HG03025 (cell line): ENCODE data around the gene TBXT.
"Not testable (repeated sequence)": the region's sequence is repeated elsewhere in the genome, so short reads cannot be mapped to it uniquely, and the experiment has no call there.

Experiments
- ATAC-seq: cut with Tn5 transposase; IDR thresholded peaks from one replicate; pipeline ENCODE4 v1.9.1; 2021; ENCODE audit warnings: mild to moderate bottlenecking, moderate library complexity; ENCODE audit not compliant: unreplicated experiment, low FRiP score

TBXT gene

DNA sequence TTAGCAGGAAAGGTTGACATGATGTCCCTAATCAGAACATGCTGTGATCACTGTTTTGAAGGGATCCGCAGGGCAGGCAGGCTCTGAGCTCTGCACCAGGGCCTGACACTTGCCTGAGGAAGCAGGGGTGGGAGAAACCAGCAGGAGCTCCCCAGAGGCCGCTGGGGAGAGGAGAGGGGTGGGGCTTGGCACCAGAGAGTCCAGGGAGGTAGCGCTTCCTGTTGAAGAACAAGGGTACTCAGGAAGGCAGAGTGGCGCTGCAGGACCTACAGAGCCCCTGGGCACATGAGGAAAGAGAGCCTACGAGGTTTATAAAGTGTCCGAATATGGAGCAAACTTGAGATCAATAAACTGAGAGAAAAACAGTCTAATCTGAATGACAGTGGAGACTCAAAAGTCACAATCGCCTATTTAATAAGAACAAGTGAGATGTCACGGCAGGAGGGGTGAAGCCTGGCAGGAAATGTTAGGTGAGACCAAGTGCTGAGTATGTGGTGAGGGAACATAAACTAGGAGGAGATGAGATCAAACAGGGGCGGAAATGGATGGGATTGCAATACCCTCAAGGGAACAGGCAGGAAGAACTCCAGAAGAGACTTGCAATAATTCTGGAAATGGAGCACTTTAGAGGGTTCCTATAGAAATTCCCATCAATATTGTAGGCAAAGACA, 5.8 kb upstream of the TBXT start:
- ATAC-seq: no peak

DNA sequence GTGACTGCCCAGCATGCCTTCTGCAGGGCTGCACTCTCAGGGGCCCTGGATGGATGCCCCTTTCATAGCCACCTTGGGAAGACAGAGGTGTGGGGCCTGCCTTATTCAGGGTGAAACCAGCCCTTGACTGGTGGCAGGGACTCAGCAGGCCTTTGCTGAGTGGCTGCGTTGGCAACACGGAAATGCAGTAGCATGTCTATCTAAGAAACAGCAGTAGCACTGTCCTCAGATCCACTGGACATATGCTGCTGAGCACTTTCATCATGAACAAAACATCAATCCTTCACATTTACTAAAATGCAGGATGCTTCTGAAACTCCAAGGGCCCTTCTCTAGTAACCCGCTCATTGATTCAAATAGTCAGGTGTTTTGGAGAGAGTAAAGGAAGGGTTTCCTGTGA, 4.9 kb upstream of the TBXT start:
- ATAC-seq: no peak

DNA sequence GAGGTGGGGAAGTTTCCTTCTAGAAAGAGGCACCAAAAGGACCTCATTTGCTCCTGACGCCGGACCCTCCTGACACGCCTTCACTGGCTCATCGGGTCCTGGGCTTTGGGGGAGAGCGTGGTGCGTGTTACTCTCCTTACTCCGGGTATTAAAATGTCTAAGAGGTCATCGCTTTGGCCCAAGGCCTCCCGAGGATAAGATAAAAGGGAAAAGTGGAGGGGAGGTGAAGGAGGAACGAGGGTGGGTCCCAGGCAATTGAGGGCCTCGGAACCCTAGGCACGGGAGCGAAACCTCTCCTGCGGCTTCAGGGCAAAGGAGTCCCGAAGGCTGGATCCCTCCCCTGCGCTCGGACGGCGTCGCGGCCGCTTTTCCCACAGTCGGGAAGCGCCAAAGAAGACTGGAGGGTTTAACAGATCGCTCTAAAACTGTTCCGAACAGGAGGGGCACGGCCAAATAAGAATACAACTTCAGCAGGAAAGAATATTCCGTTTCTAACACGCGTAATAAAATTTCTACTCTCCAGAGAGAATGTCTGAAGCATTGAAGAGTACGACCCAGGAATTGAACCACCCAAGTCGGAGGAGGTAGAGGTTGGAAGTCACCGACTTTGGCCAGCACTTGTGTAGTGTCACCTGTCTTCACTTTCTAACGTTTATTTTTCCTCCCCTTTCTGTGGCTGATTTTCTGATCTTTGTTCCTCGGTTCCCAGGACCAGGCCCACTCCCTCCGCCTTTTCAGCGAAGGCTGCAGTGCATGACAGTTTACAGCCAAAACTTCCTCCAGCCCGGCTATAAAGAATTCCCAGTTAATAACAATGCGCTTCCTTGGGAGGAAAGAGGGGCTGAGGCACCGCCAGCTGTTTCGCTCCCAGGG, 2.1 kb upstream of the TBXT start:
- no peak for ATAC-seq

DNA sequence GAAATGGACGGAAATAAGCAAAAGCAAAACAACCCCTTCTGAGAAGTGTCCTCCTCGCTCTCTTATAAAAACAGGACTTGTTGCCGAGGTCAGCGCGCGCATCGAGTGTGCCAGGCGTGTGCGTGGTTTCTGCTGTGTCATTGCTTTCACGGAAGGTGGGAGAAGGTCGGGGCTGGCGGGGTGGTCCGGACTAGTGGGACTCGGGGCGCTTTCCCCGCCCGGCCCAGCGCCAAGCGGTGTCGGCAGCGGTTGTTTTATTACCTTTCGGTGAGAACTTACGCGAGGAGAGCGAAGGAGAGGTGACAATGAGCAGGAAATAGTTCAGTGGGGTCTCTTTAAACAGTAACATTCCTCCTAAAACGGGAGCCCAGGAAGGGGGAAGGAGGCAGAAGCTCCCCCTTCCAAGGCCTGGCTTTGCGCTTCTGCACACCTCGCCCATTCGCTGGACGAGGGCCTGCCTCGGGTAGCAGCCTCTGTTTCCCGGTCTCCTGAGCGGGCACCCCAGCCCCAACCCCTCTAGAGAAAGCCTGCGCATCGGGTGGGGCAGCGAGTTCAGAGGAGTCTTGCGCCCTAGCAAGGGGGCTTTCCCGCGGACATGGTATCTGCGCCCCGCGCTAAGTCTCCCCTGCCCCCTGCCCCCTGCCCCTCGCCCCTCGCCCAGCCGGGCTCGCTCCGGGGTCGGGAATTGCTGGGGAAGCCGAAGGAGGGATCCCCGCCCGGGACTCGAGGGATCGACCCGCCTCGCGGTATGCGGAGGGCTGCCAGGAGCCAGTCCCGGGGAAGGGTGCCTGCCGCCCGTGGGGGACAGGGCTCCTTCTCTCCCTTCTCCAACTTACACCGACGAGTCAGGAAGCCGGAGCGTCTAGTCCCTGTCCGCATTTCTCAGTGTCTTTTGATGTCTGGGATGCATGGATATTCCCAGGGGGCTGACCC, 1.2 kb upstream of the TBXT start:
- ATAC-seq: no peak

DNA sequence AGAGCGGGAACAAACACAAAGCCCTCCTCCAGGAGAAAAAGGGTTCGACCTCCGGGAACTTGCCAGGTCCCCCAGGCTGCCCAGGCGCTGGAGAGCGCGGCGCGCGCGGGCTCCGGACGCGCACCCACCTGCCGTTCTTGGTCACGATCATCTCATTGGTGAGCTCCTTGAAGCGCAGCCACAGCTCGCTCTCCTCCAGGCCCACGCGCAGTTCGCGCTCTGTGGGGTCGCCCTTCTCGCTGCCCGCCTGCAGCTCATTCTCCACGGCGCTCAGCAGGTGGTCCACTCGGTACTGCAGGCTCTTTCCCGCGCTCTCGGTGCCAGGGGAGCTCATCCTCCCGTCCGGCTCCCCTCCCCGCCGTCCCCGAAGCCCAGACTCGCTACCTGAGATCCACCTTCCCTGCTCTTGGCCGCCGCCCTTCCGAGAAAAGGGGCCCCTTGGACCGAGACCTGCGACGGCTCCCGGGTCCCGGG, 356 bp downstream of the TBXT start:
- no peak for ATAC-seq

DNA sequence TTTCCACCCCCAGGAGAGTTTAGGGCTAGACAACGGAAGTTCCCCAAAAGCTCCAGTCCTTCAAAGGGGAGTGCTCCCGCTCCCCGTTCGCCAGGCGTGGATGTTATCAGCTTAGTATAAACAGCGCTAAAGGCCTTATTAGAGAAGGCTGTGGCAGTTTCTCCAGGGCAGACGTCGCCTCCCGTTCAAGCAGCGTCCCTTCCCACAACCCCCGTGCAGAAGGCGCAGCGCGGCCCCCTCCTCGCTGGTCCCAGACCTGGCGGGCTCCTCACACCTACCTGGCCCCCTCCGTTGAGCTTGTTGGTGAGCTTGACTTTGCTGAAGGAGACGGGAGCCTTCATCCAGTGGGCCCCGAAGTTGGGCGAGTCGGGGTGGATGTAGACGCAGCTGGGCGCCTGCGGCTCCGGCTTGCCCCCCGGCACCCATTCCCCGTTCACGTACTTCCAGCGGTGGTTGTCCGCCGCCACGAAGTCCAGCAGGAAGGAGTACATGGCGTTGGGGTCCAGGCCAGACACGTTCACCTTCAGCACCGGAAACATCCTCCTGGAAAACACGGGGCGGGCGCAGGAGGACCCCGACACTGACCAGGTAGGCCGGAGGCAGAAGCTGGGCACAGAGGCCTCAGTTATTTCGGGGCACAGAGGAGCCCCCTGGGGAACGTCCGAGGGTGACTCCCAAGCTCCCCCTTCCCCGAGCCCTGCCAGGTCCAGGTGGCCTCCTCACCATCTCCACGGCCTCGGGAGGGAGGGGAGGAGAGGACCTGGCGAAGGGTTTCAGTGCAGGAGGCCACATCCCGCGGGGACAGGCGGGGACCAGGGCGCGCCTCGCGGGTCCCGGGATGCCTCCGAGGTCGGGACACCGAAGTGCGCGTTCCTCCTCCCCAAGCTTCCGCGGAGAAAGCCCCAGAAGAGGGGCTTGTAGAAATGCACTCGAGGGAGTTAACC, 1.1 kb downstream of the TBXT start:
- no peak for ATAC-seq

DNA sequence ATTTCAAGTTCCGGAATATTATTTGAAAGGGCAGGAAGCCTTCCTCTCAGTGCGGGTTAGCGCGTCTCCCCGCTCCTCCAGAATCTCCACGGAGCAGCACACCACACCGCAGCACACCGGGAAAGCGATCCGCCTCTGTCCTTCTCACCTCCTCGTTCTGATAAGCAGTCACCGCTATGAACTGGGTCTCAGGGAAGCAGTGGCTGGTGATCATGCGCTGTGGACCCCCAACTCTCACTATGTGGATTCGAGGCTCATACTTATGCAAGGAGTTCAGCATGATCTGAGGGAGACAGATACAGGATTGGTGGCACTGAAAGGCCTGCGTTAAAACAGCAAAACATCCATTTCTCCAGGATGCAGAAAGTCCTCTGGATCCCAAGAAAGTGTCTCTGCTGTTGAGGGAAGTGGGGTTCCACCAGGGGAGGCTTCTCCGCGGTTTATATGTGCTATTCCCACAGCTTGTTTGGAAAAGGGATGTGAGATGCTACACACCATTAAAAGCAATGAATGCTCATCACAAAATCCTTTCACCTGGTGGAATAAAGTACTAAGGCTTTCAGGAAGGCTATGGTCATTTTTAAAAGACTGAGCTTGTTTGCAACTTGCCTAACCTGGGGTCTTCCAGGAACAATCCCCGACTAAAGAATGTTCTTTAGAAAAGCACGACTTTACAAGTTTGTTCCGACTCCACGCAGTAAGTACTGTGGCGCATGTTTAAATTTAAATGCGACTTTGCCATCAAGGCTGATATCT, 1.9 kb downstream of the TBXT start:
- ATAC-seq: no peak

DNA sequence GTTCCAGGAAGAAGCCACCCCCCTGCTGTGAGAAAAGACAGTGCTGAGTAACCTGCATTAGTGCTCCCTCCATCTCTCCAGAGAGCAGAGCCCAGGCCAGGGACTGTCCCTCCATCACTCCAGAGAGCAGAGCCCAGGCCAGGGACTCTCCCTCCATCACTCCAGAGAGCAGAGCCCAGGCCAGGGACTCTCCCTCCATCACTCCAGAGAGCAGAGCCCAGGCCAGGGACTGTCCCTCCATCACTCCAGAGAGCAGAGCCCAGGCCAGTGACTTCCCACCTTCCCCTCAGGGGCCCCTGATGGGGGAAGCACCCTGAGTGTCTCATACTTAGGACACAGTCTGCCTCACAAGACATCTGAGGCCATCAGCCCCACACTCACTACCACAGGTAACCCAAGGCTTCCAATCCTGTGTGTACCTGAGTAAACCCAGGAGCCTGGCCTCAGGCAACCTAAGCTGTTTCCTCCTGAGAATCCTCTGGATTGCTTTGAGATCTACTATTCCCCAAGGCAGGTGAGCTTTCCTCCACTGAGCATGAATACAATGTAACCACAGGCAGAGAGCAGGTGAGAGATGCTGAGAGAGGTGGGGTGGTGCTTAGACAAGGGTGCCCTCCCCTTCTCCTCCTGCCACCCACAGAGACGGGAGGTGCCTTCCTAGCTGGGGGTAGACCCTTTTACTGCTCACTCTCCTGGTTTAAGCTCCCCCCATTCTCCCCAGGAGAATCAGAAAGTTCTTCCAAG, 4.9 kb downstream of the TBXT start:
- no peak for ATAC-seq

DNA sequence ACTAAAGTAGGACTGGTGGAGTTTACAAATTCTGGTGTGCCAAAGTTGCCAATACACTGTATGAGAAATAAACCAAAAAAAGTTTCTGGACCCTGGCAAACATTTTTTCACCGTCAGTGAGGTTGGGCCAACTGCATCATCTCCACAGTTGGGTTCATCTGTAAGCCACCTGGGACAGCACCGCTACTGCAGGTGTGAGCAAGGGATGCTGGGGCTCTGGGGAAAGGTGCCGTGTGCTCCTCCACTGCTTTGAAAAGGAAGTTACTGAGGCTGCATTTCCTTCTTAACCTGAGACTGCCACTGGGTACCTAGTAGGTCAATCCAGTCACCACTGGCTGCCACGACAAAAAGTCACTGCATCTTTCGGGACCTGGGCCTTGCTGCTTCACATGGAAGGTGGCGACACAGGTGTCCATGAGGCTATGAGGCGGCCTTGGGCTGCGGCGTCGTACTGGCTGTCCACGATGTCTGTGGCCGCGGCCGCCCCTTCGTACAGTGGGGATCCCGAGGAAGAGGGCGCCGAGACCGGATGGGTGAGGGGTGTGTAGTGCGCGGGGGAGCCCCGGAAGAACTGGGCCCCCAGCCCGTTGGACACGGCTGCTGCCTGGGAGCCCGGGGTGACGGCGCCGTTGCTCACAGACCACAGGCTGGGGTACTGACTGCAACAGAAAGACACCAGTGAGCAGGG, 9.6 kb downstream of the TBXT start:
- no peak for ATAC-seq

DNA sequence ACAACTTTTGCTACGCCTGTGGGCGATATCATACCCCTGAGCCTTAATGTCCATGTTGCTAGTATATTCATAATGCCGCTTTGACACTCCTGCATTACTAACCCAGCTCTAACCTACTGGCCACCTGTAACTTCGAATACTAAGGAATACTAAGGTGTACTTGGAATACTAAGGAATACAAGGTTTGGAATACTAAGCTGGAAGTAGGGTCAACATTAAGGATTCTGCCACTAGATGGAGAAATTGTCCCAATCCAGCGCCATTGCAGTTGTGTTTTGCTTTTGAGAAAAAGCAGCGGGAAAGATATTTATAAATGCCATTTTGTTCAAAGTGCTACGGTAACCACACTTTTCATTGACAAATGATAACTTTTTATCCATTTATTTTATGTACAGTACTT, 10.7 kb downstream of the TBXT start:
- no peak for ATAC-seq

DNA sequence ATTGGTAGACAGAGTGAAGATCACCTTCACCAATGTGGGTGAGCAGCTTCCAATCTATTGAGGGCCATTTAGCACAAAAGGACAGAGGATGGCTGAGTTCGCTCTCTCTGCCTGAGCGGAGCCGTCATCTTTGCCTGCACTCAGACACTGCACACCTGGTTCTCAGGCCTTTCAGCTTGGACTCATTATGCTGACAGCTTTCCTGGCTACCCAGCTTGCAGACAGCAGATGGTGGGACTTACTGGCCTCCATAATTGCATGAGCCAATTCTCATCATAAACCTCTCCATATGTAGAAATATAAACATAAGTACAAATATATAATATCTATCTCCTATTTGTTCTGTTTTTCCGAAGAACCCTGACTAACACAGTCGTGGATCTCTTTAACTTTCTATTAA, 13.7 kb downstream of the TBXT start:
- no peak for ATAC-seq

DNA sequence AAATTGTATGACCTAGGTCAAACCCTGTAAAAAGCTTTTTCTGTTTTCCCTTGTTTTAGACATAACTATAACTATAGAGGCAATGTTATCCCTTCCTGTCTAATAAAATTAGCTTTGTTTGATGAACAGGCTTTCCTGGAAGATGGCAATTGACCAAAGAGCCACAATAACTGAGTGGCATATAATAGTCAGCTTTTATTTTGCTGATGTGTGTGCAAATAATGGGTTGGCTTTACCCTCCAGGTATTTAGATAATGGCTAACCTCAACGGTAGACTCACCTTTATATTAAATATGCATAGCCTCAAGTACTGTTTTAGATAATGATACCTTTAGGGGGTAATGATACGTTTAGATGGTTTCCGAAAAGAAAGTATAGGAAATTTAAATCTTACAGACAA, 15.0 kb downstream of the TBXT start:
- no peak for ATAC-seq

DNA sequence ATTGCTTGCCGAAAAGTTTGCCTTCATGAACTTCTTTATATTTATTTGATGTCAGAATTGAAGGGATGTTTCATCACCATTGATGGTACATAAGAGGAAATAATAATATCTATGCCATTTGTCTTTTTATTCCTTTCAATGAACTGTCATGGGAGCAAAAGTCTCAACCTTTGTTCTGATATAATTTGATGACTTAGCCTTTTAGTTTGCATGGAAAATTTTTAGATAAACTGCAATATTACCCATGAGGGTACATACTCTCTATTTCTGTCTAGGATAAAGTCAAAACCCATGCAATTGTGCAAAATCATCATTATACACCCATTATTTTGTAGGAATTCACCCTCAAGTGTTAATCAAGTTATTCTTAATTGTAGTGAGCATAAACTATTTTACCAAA, 15.9 kb downstream of the TBXT start:
- ATAC-seq: no peak

DNA sequence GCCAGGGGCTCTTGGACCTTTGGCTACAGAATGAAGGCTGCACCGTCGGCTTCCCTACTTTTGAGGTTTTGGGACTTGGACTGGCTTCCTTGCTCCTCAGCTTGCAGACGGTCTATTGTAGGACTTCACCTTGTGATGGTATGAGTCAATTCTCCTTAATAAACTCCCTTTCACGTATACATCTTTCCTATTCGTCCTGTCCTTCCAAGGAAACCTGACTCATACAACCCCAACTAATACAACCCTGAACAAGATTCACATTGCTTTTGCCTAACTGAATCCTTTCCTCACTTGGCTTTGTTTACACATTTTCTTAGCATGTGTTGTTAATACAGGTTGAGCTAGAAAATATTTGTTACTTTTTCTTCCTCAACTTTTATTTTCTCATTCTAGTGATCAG, 21.9 kb downstream of the TBXT start:
- no peak for ATAC-seq

DNA sequence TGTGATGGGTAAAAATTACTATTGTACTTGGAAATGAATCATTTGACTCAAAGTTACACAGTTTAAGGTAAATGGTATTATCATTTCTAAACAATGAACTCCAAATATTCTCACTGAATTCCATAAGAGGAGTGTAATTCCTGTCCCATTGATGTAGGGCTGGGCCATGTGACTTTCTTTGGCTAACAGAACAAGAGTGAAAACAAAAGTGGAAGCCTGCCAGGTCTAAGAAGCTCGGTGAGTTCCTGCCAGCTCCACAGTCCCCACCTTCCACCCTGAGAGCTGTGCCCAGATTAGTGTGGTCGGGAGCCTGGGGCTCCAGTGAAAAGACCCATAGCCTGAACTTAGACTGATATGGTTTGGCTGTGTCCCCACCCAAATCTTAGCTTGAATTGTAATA, 24.6 kb downstream of the TBXT start:
- no peak for ATAC-seq

DNA sequence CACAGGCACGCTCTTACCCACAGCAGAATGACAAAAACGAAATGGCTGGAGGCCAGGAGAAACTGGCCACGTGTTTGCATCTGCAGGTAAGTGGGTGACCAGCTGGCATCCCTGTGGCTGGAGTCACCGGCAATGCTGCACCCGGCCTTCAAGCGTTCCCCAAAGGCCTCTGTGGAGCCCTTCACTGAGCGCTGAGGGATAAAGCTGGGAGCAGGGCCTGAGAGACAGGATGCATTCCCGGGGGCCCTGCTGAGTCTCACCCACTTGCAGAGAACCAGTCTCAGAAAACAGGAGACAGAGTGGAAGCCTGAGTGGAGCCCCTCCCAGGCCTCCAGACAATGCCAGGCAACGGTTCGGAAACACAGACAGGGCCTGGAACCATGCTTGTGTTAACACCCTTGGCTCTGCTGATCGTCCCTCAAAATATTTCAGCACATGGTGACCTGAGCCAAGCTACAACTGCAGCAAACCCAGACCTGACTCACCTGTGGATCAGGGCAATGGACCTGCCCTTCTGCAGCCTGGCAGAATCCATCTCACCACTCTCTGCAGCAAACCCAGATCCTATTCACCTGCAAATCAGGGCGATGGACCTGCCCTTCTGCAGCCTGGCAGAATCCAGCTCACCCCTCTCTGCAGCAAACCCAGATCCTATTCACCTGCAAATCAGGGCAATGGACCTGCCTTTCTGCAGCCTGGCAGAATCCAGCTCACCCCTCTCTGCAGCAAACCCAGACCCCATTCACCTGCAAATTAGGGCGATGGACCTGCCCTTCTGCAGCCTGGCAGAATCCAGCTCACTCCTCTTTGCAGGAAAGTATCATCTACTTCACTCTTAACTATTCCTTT, 39.8 kb downstream of the TBXT start:
- ATAC-seq: no peak

DNA sequence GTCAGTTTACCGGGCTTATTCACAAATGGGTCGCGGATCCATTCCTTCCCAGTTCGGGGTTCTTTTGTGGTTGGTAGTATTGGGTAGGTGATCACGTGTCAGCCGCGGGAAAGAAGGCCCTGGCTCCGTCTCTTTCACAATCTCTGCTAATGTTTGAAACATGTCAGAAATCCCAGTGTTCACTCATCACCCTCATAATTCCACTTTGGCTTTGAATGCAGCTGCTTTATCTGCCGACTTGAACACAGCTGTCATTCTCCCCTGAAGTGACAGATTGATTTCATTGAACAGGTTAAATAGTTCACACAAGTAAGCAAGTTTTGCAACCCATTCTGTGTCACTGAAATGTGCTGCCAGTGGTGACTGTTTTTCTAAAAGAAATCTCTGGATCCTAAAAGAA, 44.5 kb downstream of the TBXT start:
- ATAC-seq: not testable (repeated sequence)
